ENCODE results near the gene ZBTB42.
"Not testable (repeated sequence)": the region's sequence is repeated elsewhere in the genome, so short reads cannot be mapped to it uniquely, and the experiment has no call there.

The ZBTB42 gene

GRCh38 chr14:104827177-104828055, 26.5 kb downstream of the ZBTB42 start:
- no peak overlapping the region for H3K4me3 ChIP-seq (ENCODE audit: low read length)
- TF ChIP-seq ZNF274 (IDR thresholded peaks at IDR 0.05; ENCODE audit: low read depth, low read length), result no peak

GRCh38 chr14:104830781-104831180, 29.9 kb downstream of the ZBTB42 start:
- TF ChIP-seq ZNF274 (IDR thresholded peaks at IDR 0.05; ENCODE audit: low read depth, low read length), result no peak
- no peak overlapping the region for H3K4me3 ChIP-seq (ENCODE audit: low read length)

GRCh38 chr14:104836171-104836935, 35.5 kb downstream of the ZBTB42 start:
- H3K4me3 ChIP-seq (ENCODE audit: low read length), result not testable (repeated sequence)

GRCh38 chr14:104841730-104842129, 40.8 kb downstream of the ZBTB42 start:
- H3K4me3 ChIP-seq (ENCODE audit: low read length), result no peak overlapping the region
- no peak for TF ChIP-seq ZNF274 (IDR thresholded peaks at IDR 0.05; ENCODE audit: low read depth, low read length)

- H3K4me3 ChIP-seq (ENCODE audit: low read length), result no peak overlapping the region
- no peak for TF ChIP-seq ZNF274 (IDR thresholded peaks at IDR 0.05; ENCODE audit: low read depth, low read length)
These were observed 42.1 kb downstream of the ZBTB42 start for GRCh38 chr14:104843006-104843405.

- no peak for TF ChIP-seq ZNF274 (IDR thresholded peaks at IDR 0.05; ENCODE audit: low read depth, low read length)
- H3K4me3 ChIP-seq (ENCODE audit: low read length), result no peak overlapping the region
These were observed 42.8 kb downstream of the ZBTB42 start for GRCh38 chr14:104843442-104844305.

- no peak for TF ChIP-seq ZNF274 (IDR thresholded peaks at IDR 0.05; ENCODE audit: low read depth, low read length)
These were observed 43.6 kb downstream of the ZBTB42 start for GRCh38 chr14:104844306-104845032.

GRCh38 chr14:104845033-104845666, 44.2 kb downstream of the ZBTB42 start:
- no peak for TF ChIP-seq ZNF274 (IDR thresholded peaks at IDR 0.05; ENCODE audit: low read depth, low read length)
- H3K4me3 ChIP-seq (ENCODE audit: low read length), result no peak overlapping the region

More at GRCh38 chr14:104844306-104845032, 43.6 kb downstream of the ZBTB42 start:
- H3K4me3 ChIP-seq (ENCODE audit: low read length), result no peak overlapping the region

GRCh38 chr14:104845834-104846441, 45.0 kb downstream of the ZBTB42 start:
- TF ChIP-seq ZNF274 (IDR thresholded peaks at IDR 0.05; ENCODE audit: low read depth, low read length), result no peak
- H3K4me3 ChIP-seq (ENCODE audit: low read length), result no peak overlapping the region

GRCh38 chr14:104852280-104852663, 51.4 kb downstream of the ZBTB42 start:
- TF ChIP-seq ZNF274 (IDR thresholded peaks at IDR 0.05; ENCODE audit: low read depth, low read length), result no peak
- H3K4me3 ChIP-seq (ENCODE audit: low read length), result no peak overlapping the region
